UCSD-AML1 (cell line): ENCODE measurements around the gene PTPRC.

Experiments
- DNase-seq: peaks from one replicate; lab custom pipeline; 2025; ENCODE audit not compliant: unreplicated experiment; lab: John Stamatoyannopoulos, UW

PTPRC gene

DNA sequence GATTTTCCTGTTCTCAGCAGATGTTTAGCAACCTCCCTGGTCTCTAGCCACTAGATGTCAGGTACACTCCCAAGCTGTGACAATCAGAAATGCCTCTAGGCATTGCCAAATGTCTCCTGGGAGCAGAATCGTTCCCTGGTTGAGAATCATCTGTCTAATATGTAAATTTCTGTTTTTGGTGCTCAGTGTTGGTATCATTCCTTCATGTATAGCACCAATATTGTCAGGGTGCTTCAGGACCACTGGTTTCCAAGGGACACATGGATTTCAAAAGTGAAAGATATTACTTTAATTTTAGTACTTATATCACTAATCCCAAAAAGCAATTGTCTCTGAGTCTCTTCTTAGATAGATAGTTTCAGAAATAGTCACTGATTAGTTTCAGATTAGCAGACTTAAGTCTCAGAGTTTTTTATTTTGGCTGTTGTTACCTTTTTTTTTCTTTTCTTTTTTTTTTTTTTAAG lies 160.1 kb downstream of the PTPRC start:
- no peak for DNase-seq

DNA sequence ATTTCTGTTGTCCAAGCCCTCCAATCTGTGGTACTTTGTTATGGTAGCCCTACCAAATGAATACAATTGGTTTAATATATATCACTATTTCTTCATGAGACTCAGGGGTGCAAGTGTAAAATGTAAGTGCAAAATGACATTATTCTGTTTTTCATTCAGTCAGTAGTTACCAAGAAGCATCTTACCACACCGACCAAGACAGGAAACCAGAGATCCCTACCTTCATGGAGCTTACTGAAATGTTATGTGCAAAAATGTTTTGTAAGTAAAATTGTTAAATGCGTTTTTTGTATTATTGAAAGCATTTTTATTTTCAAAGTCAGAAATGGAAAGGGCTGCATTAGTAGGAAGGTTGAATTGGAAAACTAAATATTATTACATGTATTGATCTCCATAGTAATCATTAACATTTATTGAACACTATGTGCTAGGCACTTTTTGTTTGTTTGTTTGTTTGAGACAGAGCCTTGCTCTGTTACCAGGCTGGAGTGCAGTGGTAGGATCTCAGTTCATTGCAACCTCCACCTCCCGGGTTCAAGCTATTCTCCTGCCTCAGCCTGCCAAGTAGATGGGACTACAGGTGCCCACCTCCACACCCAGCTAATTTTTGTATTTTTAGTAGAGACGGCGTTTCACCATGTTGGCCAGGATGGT lies 166.8 kb downstream of the PTPRC start:
- no peak for DNase-seq

DNA sequence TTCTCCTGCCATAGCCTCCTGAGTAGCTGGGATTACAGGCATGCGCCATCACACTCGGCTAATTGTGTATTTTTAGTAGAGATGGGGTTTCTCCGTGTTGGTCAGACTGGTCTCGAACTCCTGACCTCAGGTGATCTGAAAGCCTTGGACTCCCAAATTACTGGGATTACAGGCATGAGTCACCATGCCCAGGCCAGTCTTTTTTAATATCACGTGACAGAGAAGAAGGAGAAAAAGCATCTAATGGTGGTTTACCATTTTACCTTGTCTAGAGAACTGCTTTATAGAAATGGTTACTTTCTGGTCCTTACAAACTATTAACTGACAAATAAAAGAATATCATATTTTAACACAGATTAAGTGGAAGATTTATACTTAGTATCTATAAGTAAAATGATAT lies 168.0 kb downstream of the PTPRC start:
- no peak for DNase-seq
